T-cell (primary cell): ENCODE measurements around the gene CDCA8. TPM values are rescaled to one million over a fixed set of nuclear protein-coding genes. Genes with fewer than 3 reads are reported as not detected.

Experiments
- ATAC-seq, 4 experiments: fragments of 200-7000 bp in 3 of 4; fragments of 150-1000 bp in 1 of 4; cut with Tn5 transposase; replicated peaks in 1 of 4; 1 replicate in 3 of 4; 2 replicates in 1 of 4; pipeline ENCODE4 v1.10.0; 2021; ENCODE audit warnings: moderate library complexity in 3 of 4, mild to moderate bottlenecking in 2 of 4, moderate number of reproducible peaks in 1 of 4
- CTCF ChIA-PET, 2 donors: fragments of 300-600 bp; sonication (Branson Sonifier 250); formaldehyde crosslinking; loops; one replicate each; lab custom pipeline; 2022; ENCODE audit warnings: antibody characterized with exemption in 2 of 2; lab: Charles Lee
- POLR2A ChIA-PET, 2 donors: fragments of 300-600 bp; sonication (Branson Sonifier 250); formaldehyde crosslinking; loops; one replicate each; lab custom pipeline; 2022; ENCODE audit warnings: antibody characterized with exemption in 2 of 2; lab: Charles Lee
- DNase-seq, 35 experiments: peaks; one replicate each; pipeline versions ENCODE4 v3.0.0 to v3.0.0-alpha.2; 2013 to 2023
- H3K27ac ChIP-seq: one replicate; pipeline ENCODE4 v1.5.1; 2013; ENCODE audit warnings: low read length
- H3K27me3 ChIP-seq, 2 experiments: replicated peaks in 1 of 2; 1 replicate in 1 of 2; 2 replicates in 1 of 2; pipeline versions ENCODE4 v1.6.1 to v1.7.0; 2013; ENCODE audit warnings: low read length in 1 of 2, mixed read lengths in 1 of 2; ENCODE audit not compliant: control insufficient read depth in 2 of 2, insufficient read depth in 2 of 2; ENCODE audit errors: extremely low read depth in 1 of 2
- H3K36me3 ChIP-seq, 2 donors: 1 replicate in 1 of 2; 2 replicates in 1 of 2; pipeline versions ENCODE4 v1.6.1 to v1.7.0; 2013; ENCODE audit warnings: low read length in 1 of 2; ENCODE audit not compliant: control insufficient read depth in 2 of 2, insufficient read depth in 1 of 2; ENCODE audit errors: extremely low read depth in 1 of 2
- H3K4me1 ChIP-seq, 2 experiments: 1 replicate in 1 of 2; 2 replicates in 1 of 2; pipeline versions ENCODE4 v1.6.1 to v1.7.0; 2013; ENCODE audit warnings: low read length in 2 of 2, mixed read lengths in 1 of 2; ENCODE audit not compliant: insufficient read depth in 2 of 2, control insufficient read depth in 1 of 2; ENCODE audit errors: extremely low read depth in 1 of 2
- H3K4me3 ChIP-seq, 2 donors: 1 replicate in 1 of 2; 2 replicates in 1 of 2; pipeline versions ENCODE4 v1.5.1 to v1.7.0; 2013; ENCODE audit warnings: mild to moderate bottlenecking in 2 of 2, low read length in 1 of 2, moderate library complexity in 1 of 2; ENCODE audit not compliant: control insufficient read depth in 1 of 2; ENCODE audit errors: extremely low read depth in 1 of 2
- H3K9me3 ChIP-seq: 2 replicates; pipeline ENCODE4 v1.7.0; 2013
- H3K27ac Mint-ChIP-seq, 2 donors: one replicate each; pipeline ENCODE4 v1.8.0; 2020 to 2021; ENCODE audit warnings: mild to moderate bottlenecking in 2 of 2, mixed read lengths in 2 of 2
- H3K27me3 Mint-ChIP-seq, 2 donors: one replicate each; pipeline ENCODE4 v1.8.0; 2021 to 2022; ENCODE audit warnings: mixed read lengths in 2 of 2
- H3K36me3 Mint-ChIP-seq: one replicate; pipeline ENCODE4 v1.8.0; 2021; ENCODE audit warnings: mixed read lengths
- H3K4me1 Mint-ChIP-seq, 3 donors: one replicate each; pipeline ENCODE4 v1.8.0; 2020 to 2022; ENCODE audit warnings: mixed read lengths in 3 of 3, mild to moderate bottlenecking in 1 of 3
- H3K4me3 Mint-ChIP-seq, 3 donors: one replicate each; pipeline ENCODE4 v1.8.0; 2020 to 2022; ENCODE audit warnings: mild to moderate bottlenecking in 3 of 3, mixed read lengths in 3 of 3, moderate library complexity in 3 of 3
- H3K9me3 Mint-ChIP-seq, 3 donors: one replicate each; pipeline ENCODE4 v1.8.0; 2020 to 2022; ENCODE audit warnings: mixed read lengths in 3 of 3
- WGBS: methylation state at CpG from one replicate; pipeline ENCODE4 v1.1.5; 2013; ENCODE audit warnings: missing lambda C conversion rate; ENCODE audit not compliant: insufficient coverage; 5-methylcytosine and 5-hydroxymethylcytosine counted together
- total RNA-seq, 35 experiments: library from RNA in 6 of 35; stranded (reverse) in 6 of 35; fragments of 120-200 nt in 1 of 35; gene quantifications; one replicate each; pipeline versions ENCODE4 v1.2.1 to v1.2.4 and lab custom pipeline; 2013 to 2026

The CDCA8 gene
- total RNA-seq, 5 donors from 2014 or later (not counting 1 experiment from before 2014, with no cell fraction given): 0.84 to 1.8 (median 1.3) TPM

GRCh38 chr1:37720231-37721130 lies 28.2 kb downstream of the CDCA8 start:
- H3K4me1 Mint-ChIP-seq: no peaks in the 10 kb centered on the region
- no peak overlapping the region for H3K4me3 ChIP-seq
- no peak overlapping the region for H3K27ac Mint-ChIP-seq

GRCh38 chr1:37721565-37721964 lies 29.2 kb downstream of the CDCA8 start:
- WGBS: 77% methylated on average over 16 of the region's 19 CpGs
- Mint-ChIP-seq H3K4me1 (no peaks in the 10 kb centered on the region), H3K27ac (no peak overlapping the region), H3K27me3 (peaks cover 16 to 18% of the 10 kb centered on the region in 2 donors), H3K9me3 (no peaks in the 10 kb centered on the region), H3K4me3 (no peak overlapping the region), H3K36me3 (no peaks in the 10 kb centered on the region)
- H3K4me3 ChIP-seq: no peak overlapping the region
- POLR2A ChIA-PET: no interaction called here
- H3K36me3 ChIP-seq: no peaks in the 10 kb centered on the region
- CTCF ChIA-PET: no interaction called here
- peaks cover 0 to 41% of the 10 kb centered on the region in 2 experiments for H3K27me3 ChIP-seq
- no peaks in the 10 kb centered on the region for H3K9me3 ChIP-seq
- ATAC-seq: no peak
- DNase-seq: no peak
- no peak overlapping the region for H3K27ac ChIP-seq
- H3K4me1 ChIP-seq: no peaks in the 10 kb centered on the region

More at GRCh38 chr1:37720231-37721130, 28.2 kb downstream of the CDCA8 start:
- no peaks in the 10 kb centered on the region for H3K36me3 Mint-ChIP-seq
- H3K27me3 Mint-ChIP-seq: peaks cover 14% of the 10 kb centered on the region in 2 donors
- Histone ChIP-seq H3K9me3 (no peaks in the 10 kb centered on the region), H3K36me3 (no peaks in the 10 kb centered on the region), H3K4me1 (no peaks in the 10 kb centered on the region), H3K27me3 (peaks cover 0 to 34% of the 10 kb centered on the region in 2 experiments), H3K27ac (no peak overlapping the region)
- POLR2A ChIA-PET: interaction anchor here in 1 of 2 donors (0.6 kb wide), 1 partner anchor 152 kb away, joined by 3 read pairs; no protein-coding TSS in a partner anchor
- ATAC-seq (no peak), DNase-seq (no peak)
- CTCF ChIA-PET: no interaction called here
- no peaks in the 10 kb centered on the region for H3K9me3 Mint-ChIP-seq
- H3K4me3 Mint-ChIP-seq: no peak overlapping the region
- 77% methylated on average over 17 of the region's 22 CpGs for WGBS

GRCh38 chr1:37722181-37723071 lies 30.1 kb downstream of the CDCA8 start:
- no peaks in the 10 kb centered on the region for H3K4me1 ChIP-seq
- POLR2A ChIA-PET: no interaction called here
- peaks cover 16 to 20% of the 10 kb centered on the region in 2 donors for H3K27me3 Mint-ChIP-seq
- DNase-seq: no peak
- no peak overlapping the region for H3K4me3 ChIP-seq
- no peaks in the 10 kb centered on the region for H3K4me1 Mint-ChIP-seq
- no peaks in the 10 kb centered on the region for H3K9me3 ChIP-seq
- no peaks in the 10 kb centered on the region for H3K36me3 ChIP-seq
- 84% methylated on average over 8 of the region's 14 CpGs for WGBS
- no peaks in the 10 kb centered on the region for H3K36me3 Mint-ChIP-seq
- no peaks in the 10 kb centered on the region for H3K9me3 Mint-ChIP-seq
- H3K27ac ChIP-seq: no peak overlapping the region
- H3K27ac Mint-ChIP-seq: no peak overlapping the region
- CTCF ChIA-PET: no interaction called here
- H3K4me3 Mint-ChIP-seq: no peak overlapping the region
- no peak for ATAC-seq
- peaks cover 0 to 44% of the 10 kb centered on the region in 2 experiments for H3K27me3 ChIP-seq

GRCh38 chr1:37723072-37723389 lies 30.7 kb downstream of the CDCA8 start:
- Mint-ChIP-seq H3K36me3 (no peaks in the 10 kb centered on the region), H3K4me3 (no peak overlapping the region), H3K4me1 (no peaks in the 10 kb centered on the region), H3K27me3 (peaks cover 22 to 26% of the 10 kb centered on the region in 2 donors), H3K9me3 (no peaks in the 10 kb centered on the region), H3K27ac (no peak overlapping the region)
- ATAC-seq: no peak
- no peaks in the 10 kb centered on the region for H3K9me3 ChIP-seq
- H3K36me3 ChIP-seq: no peaks in the 10 kb centered on the region
- CTCF ChIA-PET: no interaction called here
- no peaks in the 10 kb centered on the region for H3K4me1 ChIP-seq
- no peak overlapping the region for H3K4me3 ChIP-seq
- POLR2A ChIA-PET: no interaction called here
- DNase-seq: no peak
- peaks cover 0 to 37% of the 10 kb centered on the region in 2 experiments for H3K27me3 ChIP-seq
- H3K27ac ChIP-seq: no peak overlapping the region
- 84% methylated on average over 6 of the region's 6 CpGs for WGBS

- Histone ChIP-seq H3K27me3 (peaks cover 0 to 34% of the 10 kb centered on the region in 2 experiments), H3K27ac (no peak overlapping the region), H3K36me3 (no peaks in the 10 kb centered on the region), H3K4me1 (no peaks in the 10 kb centered on the region), H3K4me3 (no peak overlapping the region), H3K9me3 (no peaks in the 10 kb centered on the region)
- H3K4me1 Mint-ChIP-seq: no peaks in the 10 kb centered on the region
- H3K27ac Mint-ChIP-seq: no peak overlapping the region
- no peaks in the 10 kb centered on the region for H3K36me3 Mint-ChIP-seq
- ChIA-PET POLR2A (no interaction called here), CTCF (no interaction called here)
- ATAC-seq (no peak), DNase-seq (no peak)
- 57% methylated on average over 5 of the region's 11 CpGs for WGBS
- peaks cover 24 to 31% of the 10 kb centered on the region in 2 donors for H3K27me3 Mint-ChIP-seq
- no peaks in the 10 kb centered on the region for H3K9me3 Mint-ChIP-seq
- no peak overlapping the region for H3K4me3 Mint-ChIP-seq
Observed at GRCh38 chr1:37723390-37724078, 31.2 kb downstream of the CDCA8 start.

- no peaks in the 10 kb centered on the region for H3K9me3 ChIP-seq
- no peak overlapping the region for H3K4me3 ChIP-seq
- DNase-seq: no peak
- Mint-ChIP-seq H3K4me1 (no peaks in the 10 kb centered on the region), H3K27ac (no peak overlapping the region), H3K27me3 (peaks cover 27 to 33% of the 10 kb centered on the region in 2 donors), H3K4me3 (no peak overlapping the region), H3K9me3 (no peaks in the 10 kb centered on the region), H3K36me3 (no peaks in the 10 kb centered on the region)
- no peak overlapping the region for H3K27ac ChIP-seq
- ChIA-PET POLR2A (no interaction called here), CTCF (no interaction called here)
- 84% methylated on average over 3 of the region's 6 CpGs for WGBS
- H3K4me1 ChIP-seq: no peaks in the 10 kb centered on the region
- ATAC-seq: no peak
- H3K36me3 ChIP-seq: no peaks in the 10 kb centered on the region
- peaks cover 0 to 34% of the 10 kb centered on the region in 2 experiments for H3K27me3 ChIP-seq
Observed at GRCh38 chr1:37724575-37724974, 32.3 kb downstream of the CDCA8 start.
